GM23248 (cell line): ENCODE measurements around the gene PRDM10. TPM values are rescaled to one million over a fixed set of nuclear protein-coding genes. Genes with fewer than 3 reads are reported as not detected.

ENCODE experiments used
- DNase-seq: peaks from one replicate; pipeline ENCODE4 v3.0.0-alpha.2; 2015
- H2AFZ ChIP-seq: fragments of 200-600 bp; sonication (generic); 2 replicates; pipeline ENCODE4 v1.6.1; 2016; ENCODE audit warnings: antibody characterized with exemption
- H3F3A ChIP-seq: fragments of 200-600 bp; sonication (generic); 2 replicates; pipeline ENCODE4 v1.6.1; 2016; ENCODE audit warnings: mild to moderate bottlenecking, antibody characterized with exemption, mixed run types; ENCODE audit not compliant: insufficient read depth
- H3K27ac ChIP-seq: fragments of 200-600 bp; sonication (generic); 2 replicates; pipeline ENCODE4 v1.5.1; 2016; ENCODE audit warnings: mild to moderate bottlenecking
- H3K27me3 ChIP-seq: fragments of 200-600 bp; sonication (generic); replicated peaks from 2 replicates; pipeline ENCODE4 v1.6.1; 2016; ENCODE audit warnings: mild to moderate bottlenecking; ENCODE audit not compliant: insufficient read depth
- H3K36me3 ChIP-seq: fragments of 200-600 bp; sonication (generic); 2 replicates; pipeline ENCODE4 v1.6.1; 2016; ENCODE audit warnings: low read depth, mild to moderate bottlenecking
- H3K4me1 ChIP-seq: fragments of 200-600 bp; sonication (generic); 2 replicates; pipeline ENCODE4 v1.6.1; 2016; ENCODE audit warnings: mild to moderate bottlenecking; ENCODE audit not compliant: insufficient read depth
- H3K4me2 ChIP-seq: fragments of 200-600 bp; sonication (generic); one replicate; pipeline ENCODE4 v1.6.1; 2016; ENCODE audit warnings: mild to moderate bottlenecking; ENCODE audit not compliant: unreplicated experiment
- H3K4me3 ChIP-seq: fragments of 200-600 bp; sonication (generic); 2 replicates; pipeline ENCODE4 v1.5.1; 2016; ENCODE audit warnings: mild to moderate bottlenecking
- H3K79me2 ChIP-seq: fragments of 200-600 bp; sonication (generic); 2 replicates; pipeline ENCODE4 v1.6.1; 2016; ENCODE audit warnings: mild to moderate bottlenecking; ENCODE audit not compliant: insufficient read depth
- H3K9ac ChIP-seq: fragments of 200-600 bp; sonication (generic); 2 replicates; pipeline ENCODE4 v1.6.1; 2016; ENCODE audit warnings: mild to moderate bottlenecking
- H3K9me2 ChIP-seq: fragments of 200-600 bp; sonication (generic); 2 replicates; pipeline ENCODE4 v1.6.1; 2016; ENCODE audit warnings: mixed run types, mild to moderate bottlenecking, moderate library complexity; ENCODE audit not compliant: insufficient read depth
- H3K9me3 ChIP-seq: fragments of 200-600 bp; sonication (generic); one replicate; pipeline ENCODE4 v1.6.1; 2017; ENCODE audit warnings: low read depth
- H4K20me1 ChIP-seq: fragments of 200-600 bp; sonication (generic); 2 replicates; pipeline ENCODE4 v1.6.0; 2016; ENCODE audit not compliant: insufficient read depth
- EZH2 ChIP-seq: fragments of 200-600 bp; sonication (generic); IDR thresholded peaks from 2 replicates; pipeline ENCODE4 v1.6.1; 2018; ENCODE audit warnings: antibody characterized with exemption, mild to moderate bottlenecking; ENCODE audit not compliant: insufficient read depth, poor library complexity, severe bottlenecking
- EZH2phosphoT487 ChIP-seq: fragments of 200-600 bp; sonication (generic); IDR thresholded peaks from 2 replicates; pipeline ENCODE4 v1.6.1; 2018; ENCODE audit warnings: antibody characterized with exemption, moderate library complexity, mild to moderate bottlenecking, low read depth; ENCODE audit not compliant: insufficient read depth
- WGBS, 2 experiments: methylation state at CpG; one replicate each; pipeline ENCODE4 v1.1.6; 2015 to 2017; ENCODE audit warnings: low lambda C conversion rate in 2 of 2, low coverage in 1 of 2; ENCODE audit errors: missing lambda C conversion rate in 2 of 2; 5-methylcytosine and 5-hydroxymethylcytosine counted together
- in situ Hi-C: fragments of 300-500 bp; cut with MboI; formaldehyde crosslinking; loops from 2 replicates; pipeline ENCODE4 v1.15.0; 2020
- polyA plus RNA-seq: library from polyadenylated mRNA; unstranded; fragments of >200 nt; fragmentation: Nextera tagmentation; extraction: Ambion mirVana; gene quantifications from 2 replicates; pipeline ENCODE4 v1.2.1, GENCODE V29; 2016
- total RNA-seq: library from RNA; depleted of rRNA; stranded (reverse); fragments of >200 nt; shearing (Covaris generic); gene quantifications from 2 replicates; pipeline ENCODE4 v1.2.3, GENCODE V29; 2014

The PRDM10 gene
- total and polyA plus RNA-seq, 2 experiments from 2014 or later, result 2.9 to 4.6 TPM

- H3F3A ChIP-seq, result no peaks in the 10 kb centered on the region
- no peak overlapping the region for H3K27ac ChIP-seq
- H4K20me1 ChIP-seq, result no peaks in the 10 kb centered on the region
- H3K4me3 ChIP-seq, result no peak overlapping the region
- H3K9me3 ChIP-seq, result no peaks in the 10 kb centered on the region
- DNase-seq, result no peak
- in situ Hi-C loops, result no loop called here
- no peak overlapping the region for H3K9ac ChIP-seq
- H3K27me3 ChIP-seq, result no peaks in the 10 kb centered on the region
- H3K9me2 ChIP-seq, result no peaks in the 10 kb centered on the region
- H3K36me3 ChIP-seq, result no peaks in the 10 kb centered on the region
- no peak for TF ChIP-seq EZH2phosphoT487
- no peak for TF ChIP-seq EZH2
- WGBS, 2 experiments, result 86 to 92% methylated on average over 7 of the region's 7 CpGs
- H3K79me2 ChIP-seq, result 0 out of 2 replicates have a peak, but pooled peaks cover 8% of the 10 kb centered on the region
- H3K4me2 ChIP-seq, result no peak overlapping the region
- no peak overlapping the region for H2AFZ ChIP-seq
- H3K4me1 ChIP-seq, result peaks cover 6% of the 10 kb centered on the region; the same call in 1 of the 2 replicates
Measured at GRCh38 chr11:129979046-129979605, 23.5 kb downstream of the PRDM10 start.

- DNase-seq, result no peak
- H3K27me3 ChIP-seq, result no peaks in the 10 kb centered on the region
- 0 out of 2 replicates have a peak, but pooled peaks cover 8% of the 10 kb centered on the region for H3K79me2 ChIP-seq
- H3K27ac ChIP-seq, result no peak overlapping the region
- H3K4me3 ChIP-seq, result no peak overlapping the region
- no peaks in the 10 kb centered on the region for H4K20me1 ChIP-seq
- WGBS, 2 experiments, result 91 to 94% methylated on average over 6 of the region's 6 CpGs
- TF ChIP-seq EZH2phosphoT487 (no peak), EZH2 (no peak)
- no peaks in the 10 kb centered on the region for H3K9me2 ChIP-seq
- in situ Hi-C loops, result no loop called here
- H3F3A ChIP-seq, result no peaks in the 10 kb centered on the region
- no peak overlapping the region for H2AFZ ChIP-seq
- no peak overlapping the region for H3K4me2 ChIP-seq
- no peak overlapping the region for H3K9ac ChIP-seq
- H3K36me3 ChIP-seq, result no peaks in the 10 kb centered on the region
- no peaks in the 10 kb centered on the region for H3K9me3 ChIP-seq
- peaks cover 7% of the 10 kb centered on the region; the same call in 1 of the 2 replicates for H3K4me1 ChIP-seq
Measured at GRCh38 chr11:129978447-129978846, 24.2 kb downstream of the PRDM10 start.

- no peaks in the 10 kb centered on the region for H4K20me1 ChIP-seq
- DNase-seq, result no peak
- 80 to 83% methylated on average over 6 of the region's 6 CpGs for WGBS, 2 experiments
- H3K4me2 ChIP-seq, result no peak overlapping the region
- in situ Hi-C loops, result no loop called here
- no peaks in the 10 kb centered on the region for H3F3A ChIP-seq
- no peak overlapping the region for H3K9ac ChIP-seq
- H3K4me3 ChIP-seq, result no peak overlapping the region
- H3K36me3 ChIP-seq, result no peaks in the 10 kb centered on the region
- TF ChIP-seq EZH2phosphoT487 (no peak), EZH2 (no peak)
- H3K79me2 ChIP-seq, result 0 out of 2 replicates have a peak, but pooled peaks cover 12% of the 10 kb centered on the region
- H3K27ac ChIP-seq, result no peak overlapping the region
- H3K9me3 ChIP-seq, result no peaks in the 10 kb centered on the region
- no peak overlapping the region for H2AFZ ChIP-seq
- peaks cover 7% of the 10 kb centered on the region; the same call in 1 of the 2 replicates for H3K4me1 ChIP-seq
- no peaks in the 10 kb centered on the region for H3K9me2 ChIP-seq
- no peaks in the 10 kb centered on the region for H3K27me3 ChIP-seq
Measured at GRCh38 chr11:129976328-129976727, 26.3 kb downstream of the PRDM10 start.

GRCh38 chr11:129975543-129975942 is 27.1 kb downstream of the PRDM10 start:
- WGBS, 2 experiments, result 97 to 100% methylated on average over 2 of the region's 2 CpGs
- in situ Hi-C loops, result no loop called here
- Histone ChIP-seq H3K36me3 (no peaks in the 10 kb centered on the region), H3K9me2 (no peaks in the 10 kb centered on the region), H3K27ac (no peak overlapping the region), H3K27me3 (no peaks in the 10 kb centered on the region), H3K4me3 (no peak overlapping the region), H3K4me2 (no peak overlapping the region), H3K9ac (no peak overlapping the region), H3K79me2 (0 out of 2 replicates have a peak, but pooled peaks cover 12% of the 10 kb centered on the region), H4K20me1 (no peaks in the 10 kb centered on the region), H3F3A (no peaks in the 10 kb centered on the region), H3K4me1 (peaks cover 7% of the 10 kb centered on the region; the same call in 1 of the 2 replicates), H2AFZ (no peak overlapping the region), H3K9me3 (no peaks in the 10 kb centered on the region)
- no peak for DNase-seq
- TF ChIP-seq EZH2phosphoT487 (no peak), EZH2 (no peak)
